DMS114 treated with DMSO at 0.1 percent for 48 hours (cell line): ENCODE data around the gene ADRA2B.

Experiments
- DNase-seq: peaks from one replicate; lab custom pipeline; 2025; ENCODE audit not compliant: unreplicated experiment; lab: John Stamatoyannopoulos, UW

ADRA2B gene

GRCh38 chr2:96106991-96107707 is 9.2 kb downstream of the ADRA2B start:
- DNase-seq: no peak

- DNase-seq: no peak
Measured at GRCh38 chr2:96105994-96106715, 10.2 kb downstream of the ADRA2B start.

GRCh38 chr2:96105152-96105915 is 11.0 kb downstream of the ADRA2B start:
- no peak for DNase-seq

GRCh38 chr2:96104487-96104861 is 11.9 kb downstream of the ADRA2B start:
- DNase-seq: no peak

DNA sequence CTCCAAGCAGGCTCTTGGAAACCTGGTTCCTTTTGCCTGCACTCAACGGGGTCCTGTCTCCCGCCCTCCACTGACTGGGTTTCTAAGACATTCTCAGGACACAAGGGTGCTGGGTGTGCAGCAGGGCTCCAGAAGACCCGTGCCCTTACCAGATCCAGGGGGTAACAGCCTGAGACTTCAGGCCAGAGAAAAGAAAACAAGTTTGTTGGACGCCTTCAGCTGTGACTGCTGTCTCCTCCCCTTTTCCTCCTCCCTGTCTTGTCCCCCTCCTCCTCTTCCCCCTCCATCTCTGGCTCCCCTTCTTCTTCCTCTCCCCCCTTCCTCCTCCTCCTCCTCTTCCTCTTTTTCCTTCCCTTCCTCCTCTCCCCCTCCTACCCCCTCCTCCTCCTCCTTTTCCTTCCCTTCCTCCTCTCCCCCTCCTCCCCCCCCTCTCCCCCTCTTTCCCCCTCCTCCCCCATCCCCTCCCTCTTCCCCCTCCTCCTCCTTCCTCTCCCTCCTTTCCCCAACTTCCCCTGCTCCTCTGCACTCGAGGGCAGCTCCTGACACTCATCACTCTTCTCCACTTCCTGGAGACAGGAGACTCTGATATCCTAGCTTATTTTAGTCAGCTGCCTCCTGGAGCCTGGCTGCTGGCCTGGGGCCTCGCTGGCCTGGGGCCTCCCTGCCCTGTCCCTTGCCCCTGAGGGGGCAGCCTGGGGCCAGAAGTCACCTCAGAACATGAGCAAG is 12.4 kb downstream of the ADRA2B start:
- no peak for DNase-seq

GRCh38 chr2:96103187-96103601 is 13.2 kb downstream of the ADRA2B start:
- DNase-seq: no peak

DNA sequence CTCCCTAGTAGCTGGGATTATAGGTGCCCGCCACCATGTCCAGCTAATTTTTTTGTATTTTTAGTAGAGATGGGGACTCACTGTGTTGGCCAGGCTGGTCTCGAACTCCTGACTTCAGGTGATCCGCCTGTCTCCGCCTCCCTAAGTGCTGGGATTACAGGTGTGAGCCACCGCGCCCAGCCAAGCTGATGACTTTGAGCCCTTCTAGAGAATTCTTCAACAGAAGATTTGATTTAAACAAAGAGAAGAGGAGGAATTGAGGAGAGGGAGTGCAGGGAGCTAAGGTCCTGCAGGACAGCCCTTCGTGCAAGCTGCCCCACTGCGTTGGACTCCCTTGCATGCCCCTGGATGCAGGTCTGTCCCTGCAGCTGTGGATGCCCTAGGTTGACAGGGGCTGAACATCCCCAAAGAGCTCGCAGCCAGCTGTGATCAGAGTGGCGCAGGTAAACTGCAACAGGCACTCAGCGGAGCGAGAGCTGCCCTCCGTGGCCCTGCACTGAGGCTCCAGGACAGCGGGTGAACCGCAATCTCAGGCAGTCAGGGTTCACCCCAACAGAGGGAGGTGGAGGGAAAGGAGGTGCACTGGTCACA is 13.7 kb downstream of the ADRA2B start:
- no peak for DNase-seq

DNA sequence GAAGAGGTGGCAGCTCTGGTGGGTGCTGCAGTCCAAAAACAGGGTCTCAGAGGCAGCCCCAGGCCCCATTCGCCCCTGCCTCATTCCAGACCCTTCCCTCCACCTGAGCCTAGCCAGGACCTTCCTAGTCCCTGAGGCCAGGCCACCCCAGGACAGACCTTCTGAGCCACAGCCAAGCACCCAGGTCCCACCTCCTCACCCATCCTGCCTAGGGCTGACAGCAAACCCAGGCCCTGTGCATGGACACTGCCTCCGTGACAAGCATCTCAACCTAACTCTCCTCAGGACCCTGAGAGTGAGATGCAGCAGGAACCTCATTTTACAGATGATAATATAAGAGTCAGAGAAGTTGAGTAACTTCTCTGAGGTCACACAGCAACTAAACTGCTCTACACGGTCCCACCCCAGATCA is 15.5 kb downstream of the ADRA2B start:
- no peak for DNase-seq

DNA sequence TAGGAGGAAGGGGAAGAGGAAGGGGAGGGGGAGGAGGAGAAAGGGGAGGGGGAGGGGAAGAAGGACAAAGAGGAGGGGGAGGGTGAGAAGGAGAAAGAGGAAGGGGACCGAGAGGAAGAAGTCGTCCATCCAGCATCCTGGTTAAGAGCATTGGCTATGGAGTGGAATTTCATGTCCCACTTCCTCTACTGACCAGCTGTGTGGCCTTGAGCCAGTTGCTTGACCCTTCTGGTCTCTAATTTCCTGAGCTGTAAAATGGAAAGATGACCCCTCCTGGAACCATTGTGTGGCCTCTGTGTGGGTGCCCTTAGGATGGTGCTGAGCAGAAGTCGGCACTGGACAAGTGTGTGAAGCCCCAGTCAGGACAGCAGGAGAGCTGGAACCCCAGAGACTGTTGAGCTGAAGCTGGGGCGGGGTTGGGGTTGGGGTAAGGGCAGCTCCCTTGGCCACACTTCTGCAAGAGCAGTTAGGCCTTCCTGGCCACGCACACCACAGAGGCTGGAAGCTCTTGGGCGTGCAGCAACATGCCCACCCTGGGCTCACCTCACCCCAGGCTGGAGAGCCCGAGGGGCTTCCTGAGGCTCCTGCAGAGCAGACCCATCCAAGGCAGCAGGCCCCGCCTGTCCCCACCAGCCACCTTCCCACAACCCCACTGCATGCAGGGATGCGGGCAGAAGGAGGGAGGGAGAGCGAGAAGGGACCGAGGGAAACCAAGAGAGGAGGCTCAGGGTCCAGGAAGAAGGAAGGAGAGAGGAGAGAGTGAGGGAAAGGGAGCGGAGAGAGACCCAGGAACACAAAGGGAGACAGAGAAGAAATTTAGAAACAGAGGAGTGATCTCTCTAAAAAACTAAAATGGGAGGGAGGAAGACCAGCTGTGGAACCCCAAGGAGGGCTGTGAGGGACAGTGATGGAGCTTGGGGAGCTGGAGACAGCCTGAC is 16.2 kb downstream of the ADRA2B start:
- DNase-seq: no peak

DNA sequence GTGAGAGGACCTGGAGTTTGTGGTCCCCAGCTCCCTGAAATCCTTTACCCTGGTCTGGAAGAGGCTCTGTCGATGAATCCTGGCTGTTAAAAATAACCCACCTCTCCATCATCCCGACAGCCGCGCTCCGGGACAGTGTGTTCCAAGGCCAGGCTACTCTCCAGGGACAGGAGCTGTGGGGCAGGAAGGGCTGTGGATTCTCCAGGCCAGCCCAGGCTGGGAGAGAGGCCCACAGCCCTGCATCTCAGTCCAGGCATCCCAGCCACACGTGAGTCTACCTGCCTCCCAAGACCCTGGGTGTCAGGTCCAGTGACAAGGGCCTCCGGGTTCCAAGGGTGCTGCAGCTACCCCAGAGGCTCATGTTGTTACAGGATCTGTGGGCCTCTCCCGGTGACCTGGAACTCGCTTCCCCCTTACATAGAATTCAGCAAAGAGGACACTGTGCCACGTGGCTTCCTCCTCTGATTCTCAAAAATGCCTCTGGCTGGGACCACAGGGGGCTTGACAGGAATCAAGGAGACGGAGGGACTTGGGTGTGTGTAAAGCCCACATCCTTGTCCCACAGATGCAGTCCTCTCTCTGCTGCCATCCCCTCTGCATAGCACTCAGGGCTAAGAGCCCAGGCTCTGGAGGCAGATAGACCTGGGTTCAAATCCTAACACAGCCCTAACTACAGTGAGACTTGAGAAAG is 17.3 kb downstream of the ADRA2B start:
- no peak for DNase-seq

DNA sequence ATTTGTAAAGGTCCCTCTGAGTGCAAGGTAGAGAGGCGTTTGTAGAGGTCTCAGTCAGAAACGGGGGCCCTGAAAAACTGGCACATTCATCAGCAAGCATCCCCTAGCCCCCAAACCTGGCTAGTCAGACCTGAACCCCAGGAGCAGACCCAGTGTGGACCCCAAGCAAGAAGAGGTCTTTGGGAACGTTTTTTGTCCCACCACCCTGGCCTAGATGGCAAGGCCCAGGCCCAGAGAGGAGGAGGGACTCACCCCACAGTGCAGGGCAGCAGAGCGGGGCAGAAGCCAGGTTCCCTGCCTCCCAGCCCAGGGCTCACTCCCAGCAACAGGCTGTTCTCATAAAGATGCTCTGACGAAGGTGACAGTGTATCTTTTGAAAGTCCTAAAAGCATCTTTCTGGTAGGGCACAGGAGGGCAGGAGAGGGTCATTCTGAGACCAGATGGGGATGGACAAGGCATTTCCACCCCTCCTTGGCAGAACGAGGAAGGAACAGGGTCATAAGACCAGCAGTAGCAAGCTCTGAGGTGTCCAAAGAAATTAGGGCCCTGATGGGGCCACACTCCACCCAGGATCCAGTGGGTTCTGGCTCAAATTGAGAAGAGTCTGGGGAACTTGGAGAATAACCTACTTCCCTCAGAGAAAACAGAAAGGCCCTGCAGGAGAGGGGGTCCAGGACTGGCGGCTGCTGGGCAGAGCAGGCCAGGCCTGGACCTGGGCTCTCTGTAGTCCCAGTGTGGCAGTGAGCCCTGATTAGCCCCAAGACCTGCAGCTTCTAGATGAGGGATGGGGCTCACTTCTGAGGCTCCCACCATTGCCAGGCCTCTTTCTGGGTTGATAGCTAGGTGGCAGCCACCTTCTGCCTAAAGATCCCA is 18.2 kb downstream of the ADRA2B start:
- DNase-seq: no peak

GRCh38 chr2:96097441-96097840 is 18.9 kb downstream of the ADRA2B start:
- no peak for DNase-seq

DNA sequence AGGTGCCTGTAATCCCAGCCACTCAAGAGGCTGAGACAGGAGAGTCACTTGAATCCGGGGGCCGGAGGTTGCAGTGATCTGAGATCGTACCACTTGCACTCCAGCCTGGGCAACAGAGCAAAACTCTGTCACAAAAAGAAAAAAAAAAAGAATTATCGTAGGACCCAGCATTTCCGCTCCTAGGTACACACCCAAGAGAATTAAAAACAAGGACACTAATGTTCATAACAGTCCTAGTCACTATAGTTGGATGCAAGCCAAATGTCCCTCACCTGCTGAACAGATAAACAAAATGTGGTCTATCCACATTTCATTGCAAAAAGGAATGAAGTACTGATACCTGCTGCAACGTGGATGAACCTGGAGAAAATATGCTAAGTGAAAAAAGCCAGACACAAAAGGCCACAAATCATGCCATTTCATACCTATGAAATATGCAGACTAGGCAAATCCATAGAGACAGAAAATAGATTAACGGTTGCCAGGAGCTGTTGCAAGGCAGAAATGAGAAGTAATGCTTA is 21.2 kb downstream of the ADRA2B start:
- DNase-seq: no peak

DNA sequence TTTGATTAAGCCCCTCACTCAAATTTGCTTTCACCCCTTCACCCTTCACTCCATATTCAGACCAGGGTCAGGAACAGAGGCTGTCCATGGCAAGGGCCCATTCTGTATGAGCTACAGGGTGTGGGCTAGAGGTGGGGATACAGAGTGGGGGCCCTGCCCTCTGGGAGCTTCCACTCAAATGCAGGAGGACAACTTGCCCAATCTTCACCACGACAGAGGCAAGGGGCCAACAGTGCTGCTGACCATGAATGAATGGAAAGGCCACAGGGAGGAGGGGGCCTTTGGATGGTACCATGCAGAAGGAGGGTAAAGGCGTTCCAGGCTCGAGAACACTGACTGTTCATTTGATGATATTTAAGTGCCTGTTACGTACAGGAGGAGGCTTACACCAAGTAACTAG is 22.8 kb downstream of the ADRA2B start:
- no peak for DNase-seq

DNA sequence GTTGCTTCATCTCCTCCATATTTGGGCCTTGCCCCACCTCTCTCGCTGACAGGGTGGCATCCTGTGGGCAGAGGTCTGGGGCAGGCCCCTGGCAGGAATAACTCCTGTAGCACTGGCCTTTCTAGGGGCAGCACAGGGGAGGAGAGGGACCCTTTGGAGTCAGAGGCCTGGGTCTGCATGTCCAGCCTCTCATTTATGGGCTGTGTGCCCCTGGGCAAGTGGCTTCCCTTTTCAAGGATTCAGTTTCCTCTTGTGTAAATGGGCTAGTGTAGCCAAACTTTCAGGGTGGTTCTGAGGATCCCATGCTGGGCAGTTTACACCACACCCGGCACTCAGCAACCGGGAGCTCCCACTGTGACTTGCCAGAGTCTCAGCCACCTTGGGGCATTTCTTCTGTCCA is 23.4 kb downstream of the ADRA2B start:
- DNase-seq: no peak

DNA sequence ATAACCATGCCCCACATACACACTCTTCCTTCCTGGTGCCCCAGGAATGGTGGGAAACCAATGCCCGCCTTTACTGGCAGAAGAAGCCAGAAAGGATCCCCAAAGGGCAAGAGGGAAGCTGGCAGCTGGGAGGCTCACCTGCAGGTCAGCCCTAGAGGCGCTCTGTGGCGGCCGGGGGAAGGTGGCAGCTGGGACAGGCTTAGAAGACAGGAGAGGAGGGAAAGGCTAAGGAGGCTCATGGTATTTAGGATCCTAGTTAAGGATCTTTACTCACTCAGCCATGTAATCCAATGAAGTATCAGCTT is 23.8 kb downstream of the ADRA2B start:
- DNase-seq: no peak

DNA sequence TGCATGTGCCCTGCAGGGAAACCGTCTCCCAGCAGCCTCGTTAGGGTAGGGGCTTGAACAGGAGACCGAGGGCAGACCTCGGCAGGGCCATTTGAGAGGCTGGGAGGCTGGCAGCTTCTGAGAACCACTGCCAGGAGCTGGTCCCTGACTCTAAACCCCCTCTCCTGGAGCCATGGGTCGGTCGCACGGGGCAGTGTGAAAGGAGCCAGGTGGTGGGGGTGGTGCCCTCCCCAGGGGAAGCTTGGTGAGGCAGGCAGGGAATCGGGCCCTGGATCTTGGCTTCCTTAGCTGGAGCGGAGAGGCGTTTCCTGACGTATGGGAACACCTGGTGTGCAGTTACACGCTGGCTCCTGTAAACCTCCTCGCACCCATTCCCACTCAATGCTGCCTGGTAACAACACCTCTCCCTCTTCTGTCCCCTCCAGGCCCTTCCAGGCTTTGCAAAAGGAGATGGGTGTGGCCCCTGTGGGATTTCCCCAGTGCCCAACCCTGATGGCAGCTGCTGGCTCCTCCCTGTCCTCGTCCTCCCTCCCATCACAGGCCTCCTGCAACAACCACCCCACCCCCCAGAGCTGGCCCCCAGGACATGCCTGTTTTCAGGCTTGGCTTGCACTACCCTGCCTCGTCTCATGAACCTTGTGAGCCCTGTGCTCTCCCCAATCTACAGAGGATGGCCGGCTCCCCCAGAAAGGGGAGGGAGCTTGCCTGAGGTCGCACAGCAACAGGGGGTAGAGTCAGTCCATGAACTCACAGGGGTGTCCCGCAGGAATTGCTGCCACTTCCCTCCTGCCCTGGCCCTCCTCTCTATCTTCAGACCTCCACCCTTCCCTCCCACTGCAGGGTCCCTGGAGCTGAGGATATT is 24.4 kb downstream of the ADRA2B start:
- DNase-seq: no peak
